Sigmoid colon (tissue), 7 donors: ENCODE data around the gene SUB1. TPM values are rescaled to one million over a fixed set of nuclear protein-coding genes. Genes with fewer than 3 reads are reported as not detected.

Experiments used
- DNase-seq: peaks from one replicate; pipeline ENCODE4 v3.0.0-alpha.2; 2019
- H3K27ac ChIP-seq, 4 donors: fragments of 200-600 bp; sonication (generic); one replicate each; pipeline ENCODE4 v1.5.1; 2016 to 2019; ENCODE audit warnings: mild to moderate bottlenecking in 1 of 4
- H3K27me3 ChIP-seq, 3 donors: fragments of 200-600 bp; sonication (generic); one replicate each; pipeline ENCODE4 v1.5.1; 2019; ENCODE audit warnings: mild to moderate bottlenecking in 1 of 3
- H3K36me3 ChIP-seq, 4 donors: fragments of 200-600 bp; sonication (generic); one replicate each; pipeline ENCODE4 v1.5.1; 2016 to 2019
- H3K4me1 ChIP-seq, 4 donors: fragments of 200-600 bp; sonication (generic); one replicate each; pipeline ENCODE4 v1.5.1; 2017 to 2019
- H3K4me3 ChIP-seq, 4 donors: fragments of 200-600 bp; sonication (generic); one replicate each; pipeline ENCODE4 v1.5.1; 2017 to 2019; ENCODE audit warnings: mild to moderate bottlenecking in 2 of 4, moderate library complexity in 1 of 4
- H3K9me3 ChIP-seq, 4 donors: fragments of 200-600 bp in 3 of 4; sonication (generic) in 3 of 4; one replicate each; pipeline versions ENCODE4 v1.5.1 to v1.6.1; 2013 to 2019
- EP300 ChIP-seq, 4 donors: sonication (generic); formaldehyde crosslinking; IDR thresholded peaks; one replicate each; pipeline ENCODE4 v1.6.1; 2017; ENCODE audit warnings: antibody characterized with exemption in 4 of 4
- POLR2A ChIP-seq, 2 donors: fragments of 450-650 bp; IDR thresholded peaks; one replicate each; pipeline ENCODE4 v1.6.1; 2016; ENCODE audit warnings: antibody characterized with exemption in 2 of 2, mild to moderate bottlenecking in 2 of 2, moderate library complexity in 2 of 2
- POLR2AphosphoS5 ChIP-seq, 4 donors: sonication (generic); formaldehyde crosslinking; IDR thresholded peaks; one replicate each; pipeline ENCODE4 v1.6.1; 2017; ENCODE audit warnings: antibody characterized with exemption in 4 of 4
- WGBS, 2 donors: extraction: QIAGEN DNeasy Blood & Tissue Kit; methylation state at CpG; one replicate each; pipeline ENCODE4 v1.1.7; 2013; 5-methylcytosine and 5-hydroxymethylcytosine counted together
- intact Hi-C: fragments of 100-400 bp; cut with DNase I; formaldehyde crosslinking; loops from one replicate; pipeline ENCODE4 v1.15.1; 2023
- polyA plus RNA-seq, 3 donors: library from polyadenylated mRNA; stranded (reverse); fragments of 200-250 nt; gene quantifications; one replicate each; pipeline ENCODE4 v1.2.3, GENCODE V29; 2013
- total RNA-seq, 4 donors: library from RNA; depleted of rRNA; stranded (reverse); fragments of >200 nt; gene quantifications; one replicate each; pipeline ENCODE4 v1.1.0, GENCODE V29; 2016
- TF ChIP-seq, protein P1 (sequence below), 4 experiments: fragments of 450-650 bp in 3 of 4; fragments of 200-600 bp in 1 of 4; IDR thresholded peaks; one replicate each; pipeline ENCODE4 v1.5.1; 2016 to 2019; ENCODE audit warnings: antibody characterized with exemption in 4 of 4, mild to moderate bottlenecking in 3 of 4, moderate library complexity in 2 of 4
- donor health status: healthy with polysubstance abuse.
- donor health status: Bipolar disorder and iron deficiency.
- donor health status: healthy.

Gene SUB1
- total and polyA plus RNA-seq, 7 donors: 84.0 to 277 (median 165) TPM

DNA sequence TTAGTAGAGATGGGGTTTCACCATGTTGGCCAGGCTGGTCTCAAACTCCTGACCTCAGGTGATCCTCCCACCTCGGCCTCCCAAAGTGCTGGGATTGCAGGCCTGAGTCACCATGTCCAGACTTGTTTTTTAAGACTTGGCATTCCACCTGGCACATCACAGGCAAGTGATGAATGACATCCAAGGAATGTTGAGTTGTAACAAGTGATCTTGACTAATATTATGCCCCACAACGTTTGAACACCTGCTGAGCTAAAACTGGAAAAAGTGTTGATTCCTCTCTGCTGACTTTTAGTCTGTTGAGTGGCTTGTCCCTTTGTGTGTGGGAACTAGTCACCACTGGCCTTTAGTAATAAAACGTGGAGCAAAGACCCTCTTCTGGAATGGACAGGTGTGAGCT is 54.6 kb downstream of the SUB1 start:
- no peaks in the 10 kb centered on the region for H3K27me3 ChIP-seq
- TF ChIP-seq EP300 (IDR thresholded peaks at IDR 0.05) (no peak), POLR2A (IDR thresholded peaks at IDR 0.05) (no peak), POLR2AphosphoS5 (IDR thresholded peaks at IDR 0.05) (no peak)
- TF ChIP-seq, protein P1, sequence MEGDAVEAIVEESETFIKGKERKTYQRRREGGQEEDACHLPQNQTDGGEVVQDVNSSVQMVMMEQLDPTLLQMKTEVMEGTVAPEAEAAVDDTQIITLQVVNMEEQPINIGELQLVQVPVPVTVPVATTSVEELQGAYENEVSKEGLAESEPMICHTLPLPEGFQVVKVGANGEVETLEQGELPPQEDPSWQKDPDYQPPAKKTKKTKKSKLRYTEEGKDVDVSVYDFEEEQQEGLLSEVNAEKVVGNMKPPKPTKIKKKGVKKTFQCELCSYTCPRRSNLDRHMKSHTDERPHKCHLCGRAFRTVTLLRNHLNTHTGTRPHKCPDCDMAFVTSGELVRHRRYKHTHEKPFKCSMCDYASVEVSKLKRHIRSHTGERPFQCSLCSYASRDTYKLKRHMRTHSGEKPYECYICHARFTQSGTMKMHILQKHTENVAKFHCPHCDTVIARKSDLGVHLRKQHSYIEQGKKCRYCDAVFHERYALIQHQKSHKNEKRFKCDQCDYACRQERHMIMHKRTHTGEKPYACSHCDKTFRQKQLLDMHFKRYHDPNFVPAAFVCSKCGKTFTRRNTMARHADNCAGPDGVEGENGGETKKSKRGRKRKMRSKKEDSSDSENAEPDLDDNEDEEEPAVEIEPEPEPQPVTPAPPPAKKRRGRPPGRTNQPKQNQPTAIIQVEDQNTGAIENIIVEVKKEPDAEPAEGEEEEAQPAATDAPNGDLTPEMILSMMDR (IDR thresholded peaks at IDR 0.05): no peak
- no peaks in the 10 kb centered on the region for H3K36me3 ChIP-seq

DNA sequence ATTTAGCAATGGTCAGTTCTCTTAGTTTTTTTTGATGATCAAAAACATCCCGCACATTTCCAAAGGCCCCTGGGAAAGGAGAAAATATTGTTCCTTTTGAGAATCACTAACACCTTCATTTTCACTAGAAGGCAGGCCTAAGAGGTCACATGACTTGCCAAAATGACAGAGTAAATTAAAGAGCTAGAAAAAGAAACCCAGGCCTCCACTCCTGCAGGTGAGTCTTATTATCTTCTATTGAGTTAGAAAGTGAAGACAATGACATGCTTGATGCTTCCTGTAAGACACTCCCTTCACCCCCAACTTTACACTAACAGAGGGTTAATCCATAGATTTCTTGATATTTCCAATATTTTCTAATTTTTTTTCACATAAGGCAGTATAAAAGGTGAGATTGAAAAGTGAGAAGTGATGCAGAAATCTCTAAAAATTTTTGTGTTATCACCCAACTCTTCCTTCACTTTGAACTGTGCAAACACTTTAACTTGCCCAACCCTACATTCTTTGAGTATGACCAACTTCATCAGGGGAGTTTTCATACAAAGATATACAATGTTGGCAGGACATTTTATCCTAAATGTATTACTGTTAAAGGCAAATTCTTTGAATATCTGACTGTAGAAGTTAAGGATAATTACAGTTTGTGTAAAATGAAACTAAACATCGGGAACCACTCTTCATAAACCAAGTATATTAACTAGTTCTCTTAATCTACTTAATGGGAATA is 57.1 kb downstream of the SUB1 start:
- Histone ChIP-seq H3K4me3 (no peak overlapping the region), H3K36me3 (no peaks in the 10 kb centered on the region), H3K27ac (no peak overlapping the region), H3K4me1 (no peaks in the 10 kb centered on the region), H3K27me3 (no peaks in the 10 kb centered on the region), H3K9me3 (no peaks in the 10 kb centered on the region)
- WGBS, 2 donors: 81 to 87% methylated on average over 2 of the region's 2 CpGs
- no peak for DNase-seq
- intact Hi-C loops: no loop called here
- TF ChIP-seq POLR2AphosphoS5 (IDR thresholded peaks at IDR 0.05) (no peak), POLR2A (IDR thresholded peaks at IDR 0.05) (no peak), EP300 (IDR thresholded peaks at IDR 0.05) (no peak)
- TF ChIP-seq, protein P1 (IDR thresholded peaks at IDR 0.05): no peak

More for the DNA sequence above, 54.6 kb downstream of the SUB1 start:
- WGBS, 2 donors: 64 to 90% methylated on average over 3 of the region's 3 CpGs
- Histone ChIP-seq H3K9me3 (no peaks in the 10 kb centered on the region), H3K4me3 (no peak overlapping the region), H3K27ac (no peak overlapping the region), H3K4me1 (no peaks in the 10 kb centered on the region)
- no peak for DNase-seq
- intact Hi-C loops: no loop called here

DNA sequence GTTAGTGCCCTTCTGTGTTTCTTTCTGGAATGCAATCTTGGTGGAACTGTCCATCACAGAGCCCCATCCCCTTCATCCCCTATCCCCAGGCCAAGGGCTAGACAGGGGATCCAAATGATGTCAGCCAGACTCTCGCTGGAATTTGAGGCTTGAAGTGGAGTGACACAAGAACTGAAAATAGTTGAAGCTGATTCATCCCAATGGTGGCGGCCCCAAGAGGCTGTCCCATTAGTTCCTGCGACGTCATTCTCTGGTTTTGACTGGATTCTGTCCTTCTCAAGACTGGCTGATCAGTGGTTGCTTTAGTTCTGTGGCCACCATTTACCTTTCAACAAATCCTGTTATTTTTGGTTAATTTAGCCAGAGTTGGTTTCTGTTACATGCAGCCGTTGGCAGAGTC is 59.9 kb downstream of the SUB1 start:
- Histone ChIP-seq H3K4me1 (no peaks in the 10 kb centered on the region), H3K36me3 (no peaks in the 10 kb centered on the region), H3K4me3 (no peak overlapping the region), H3K27ac (no peak overlapping the region), H3K9me3 (no peaks in the 10 kb centered on the region), H3K27me3 (no peaks in the 10 kb centered on the region)
- no peak for DNase-seq
- intact Hi-C loops: no loop called here
- WGBS, 2 donors: 85 to 90% methylated on average over 5 of the region's 5 CpGs
- TF ChIP-seq, protein P1 (IDR thresholded peaks at IDR 0.05): no peak
- TF ChIP-seq POLR2AphosphoS5 (IDR thresholded peaks at IDR 0.05) (no peak), POLR2A (IDR thresholded peaks at IDR 0.05) (no peak), EP300 (IDR thresholded peaks at IDR 0.05) (no peak)

DNA sequence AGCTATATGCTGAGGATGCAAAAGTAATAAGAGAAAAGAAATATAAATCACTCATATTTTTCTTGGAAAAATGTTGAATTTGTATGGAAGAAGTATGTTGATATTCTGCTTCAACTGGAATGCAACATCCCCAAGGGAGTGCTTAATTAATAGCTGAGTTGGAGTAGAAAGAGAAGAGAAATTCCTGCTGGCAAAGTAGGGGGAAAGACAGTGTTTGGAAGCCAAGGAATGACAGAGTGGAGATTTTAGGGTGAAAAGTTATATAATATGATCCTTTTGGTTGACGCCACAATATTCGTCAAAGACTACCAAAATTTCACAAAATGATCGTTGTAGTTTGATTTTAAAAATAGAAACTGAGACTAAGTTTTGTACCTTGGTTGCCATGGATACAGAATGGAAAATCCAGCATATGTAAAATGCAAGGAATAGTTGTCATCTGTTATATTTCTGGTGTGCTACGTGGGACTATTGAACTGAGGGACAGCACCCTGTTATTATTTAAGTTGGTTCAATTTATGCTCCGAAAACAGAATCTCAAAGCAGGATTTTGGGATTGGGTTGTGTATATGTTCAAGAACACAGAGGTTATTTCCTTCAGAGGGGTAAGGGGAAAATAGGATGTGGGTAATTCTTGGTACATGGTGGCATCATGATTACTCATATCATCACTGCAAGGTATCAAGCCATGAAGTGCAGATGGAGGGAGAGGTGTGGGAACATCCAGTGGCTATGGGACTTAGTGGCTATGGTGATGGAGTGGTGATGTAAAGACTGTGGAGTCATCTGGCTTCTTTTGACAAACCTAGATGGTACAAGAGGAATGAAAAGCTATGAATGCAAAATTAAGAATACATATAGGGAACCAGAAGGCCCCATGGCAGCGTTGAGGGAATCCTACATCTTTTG is 61.0 kb downstream of the SUB1 start:
- H3K27ac ChIP-seq: no peak overlapping the region
- 89 to 91% methylated on average over 6 of the region's 6 CpGs for WGBS, 2 donors
- intact Hi-C loops: no loop called here

More for the DNA sequence above, 61.0 kb downstream of the SUB1 start:
- no peaks in the 10 kb centered on the region for H3K4me1 ChIP-seq
- TF ChIP-seq, protein P1 (IDR thresholded peaks at IDR 0.05): no peak
- no peak for TF ChIP-seq EP300 (IDR thresholded peaks at IDR 0.05)
- no peak for TF ChIP-seq POLR2A (IDR thresholded peaks at IDR 0.05)
- no peak for TF ChIP-seq POLR2AphosphoS5 (IDR thresholded peaks at IDR 0.05)
- H3K9me3 ChIP-seq: no peaks in the 10 kb centered on the region
- H3K27me3 ChIP-seq: no peaks in the 10 kb centered on the region
- H3K4me3 ChIP-seq: no peak overlapping the region
- DNase-seq: no peak
- no peaks in the 10 kb centered on the region for H3K36me3 ChIP-seq
